ENCODE measurements around the gene PTRH2.

Gene PTRH2

DNA sequence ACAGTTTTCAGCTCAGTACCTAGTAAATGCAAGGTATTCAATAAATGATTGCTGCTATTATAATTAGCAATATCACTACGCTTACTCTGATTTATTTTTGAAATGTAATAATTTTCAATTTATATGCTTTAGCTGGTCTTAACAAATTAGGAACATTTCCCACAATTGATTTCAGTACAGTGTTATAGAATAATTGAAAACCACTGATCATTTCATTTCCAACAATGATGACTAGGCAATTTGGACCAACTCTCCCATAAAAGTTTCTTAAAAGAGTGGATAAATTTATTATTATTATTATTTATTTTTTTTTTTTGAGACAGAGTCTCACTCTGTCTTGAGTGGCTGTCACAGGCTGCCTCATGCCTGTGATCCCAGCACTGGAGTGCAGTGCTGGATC is 41.4 kb upstream of the PTRH2 start:
- Histone ChIP-seq H3K4me2 (no peak overlapping the region), H3K79me2 (ENCODE audit: insufficient read depth, low read depth) (no peaks in the 10 kb centered on the region), H3K27me3 (ENCODE audit: insufficient read depth, low read depth) (no peaks in the 10 kb centered on the region), H3K27ac (no peak overlapping the region), H3K9ac (no peak overlapping the region), H4K20me1 (ENCODE audit: insufficient read depth) (no peaks in the 10 kb centered on the region), H3K36me3 (ENCODE audit: insufficient read depth) (0 out of 2 replicates have a peak, but pooled peaks cover 3% of the 10 kb centered on the region), H2AFZ (ENCODE audit: low read depth) (no peak overlapping the region), H3K4me3 (IDR thresholded peaks at IDR 0.05; ENCODE audit: insufficient read depth, low read depth, low read length) (no peak overlapping the region), H3K4me1 (ENCODE audit: low read depth, poor library complexity, severe bottlenecking) (peaks cover 1% of the 10 kb centered on the region)
- no peak for TF ChIP-seq CTCF (conservative IDR thresholded peaks at IDR 0.05; ENCODE audit: low read depth, low read length)

DNA sequence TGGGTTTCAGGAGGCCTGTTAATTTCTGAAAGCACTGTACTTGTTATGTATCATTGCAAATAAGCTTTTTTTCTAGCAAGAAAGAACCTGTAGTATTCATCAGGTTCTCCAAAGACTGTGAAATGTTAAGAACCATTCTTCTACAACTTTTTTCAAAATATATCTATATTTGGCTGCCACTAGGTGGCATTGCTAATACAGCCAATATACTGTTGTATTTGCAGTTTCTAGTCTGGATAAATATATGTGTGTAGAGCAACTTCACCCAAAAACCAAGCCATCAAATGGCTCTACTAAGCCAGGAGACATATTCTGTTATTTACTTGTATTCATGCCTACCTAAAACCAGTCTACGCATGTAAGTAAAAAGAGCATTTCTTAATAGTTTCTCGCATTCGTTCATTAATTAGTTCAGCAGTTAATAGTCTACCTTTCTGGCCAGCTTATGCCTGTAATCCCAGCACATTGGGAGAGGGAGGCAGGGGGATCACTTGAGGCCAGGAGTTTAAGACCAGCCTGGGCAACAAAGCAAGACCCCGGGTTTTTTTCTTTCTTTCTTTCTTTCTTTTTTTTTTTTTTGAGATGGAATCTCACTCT is 39.7 kb upstream of the PTRH2 start:
- Histone ChIP-seq H3K4me3 (IDR thresholded peaks at IDR 0.05; ENCODE audit: insufficient read depth, low read depth, low read length) (no peak overlapping the region), H2AFZ (ENCODE audit: low read depth) (no peak overlapping the region), H3K36me3 (ENCODE audit: insufficient read depth) (0 out of 2 replicates have a peak, but pooled peaks cover 3% of the 10 kb centered on the region), H3K27me3 (ENCODE audit: insufficient read depth, low read depth) (no peaks in the 10 kb centered on the region), H4K20me1 (ENCODE audit: insufficient read depth) (no peaks in the 10 kb centered on the region), H3K9ac (no peak overlapping the region), H3K27ac (no peak overlapping the region), H3K79me2 (ENCODE audit: insufficient read depth, low read depth) (no peaks in the 10 kb centered on the region), H3K4me2 (no peak overlapping the region), H3K4me1 (ENCODE audit: low read depth, poor library complexity, severe bottlenecking) (no peaks in the 10 kb centered on the region)
- TF ChIP-seq CTCF (conservative IDR thresholded peaks at IDR 0.05; ENCODE audit: low read depth, low read length), result peak; percentile 84

GRCh38 chr17:59745040-59745439 is 37.8 kb upstream of the PTRH2 start:
- Histone ChIP-seq H3K27ac (no peak overlapping the region), H3K79me2 (ENCODE audit: insufficient read depth, low read depth) (no peaks in the 10 kb centered on the region), H4K20me1 (ENCODE audit: insufficient read depth) (no peaks in the 10 kb centered on the region), H2AFZ (ENCODE audit: low read depth) (no peak overlapping the region), H3K4me3 (IDR thresholded peaks at IDR 0.05; ENCODE audit: insufficient read depth, low read depth, low read length) (no peak overlapping the region), H3K27me3 (ENCODE audit: insufficient read depth, low read depth) (no peaks in the 10 kb centered on the region), H3K9ac (no peak overlapping the region), H3K4me2 (no peak overlapping the region), H3K36me3 (ENCODE audit: insufficient read depth) (0 out of 2 replicates have a peak, but pooled peaks cover 3% of the 10 kb centered on the region), H3K4me1 (ENCODE audit: low read depth, poor library complexity, severe bottlenecking) (no peaks in the 10 kb centered on the region)
- no peak for TF ChIP-seq CTCF (conservative IDR thresholded peaks at IDR 0.05; ENCODE audit: low read depth, low read length)

DNA sequence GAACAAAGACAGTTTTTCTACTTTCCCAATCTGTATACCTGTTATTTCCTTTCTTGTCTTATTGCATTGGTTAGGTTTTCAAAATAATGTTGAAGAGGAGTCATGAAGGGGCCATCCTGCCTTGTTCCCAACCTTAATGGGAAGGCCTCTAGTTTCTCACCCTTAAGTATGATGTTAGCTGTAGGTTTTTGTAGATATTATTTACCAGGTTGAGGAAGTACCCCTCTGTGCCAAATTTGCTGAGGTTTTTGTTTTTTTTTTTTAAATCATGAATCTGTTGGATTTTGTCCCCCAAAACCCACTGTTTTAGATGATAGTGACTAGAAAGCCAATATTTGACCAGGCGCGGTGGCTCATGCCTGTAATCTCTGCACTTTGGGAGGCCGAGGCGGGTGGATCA is 36.6 kb upstream of the PTRH2 start:
- H3K4me1 ChIP-seq (ENCODE audit: low read depth, poor library complexity, severe bottlenecking), result no peaks in the 10 kb centered on the region
- no peaks in the 10 kb centered on the region for H4K20me1 ChIP-seq (ENCODE audit: insufficient read depth)
- H3K9ac ChIP-seq, result no peak overlapping the region
- H3K27ac ChIP-seq, result no peak overlapping the region
- TF ChIP-seq CTCF (conservative IDR thresholded peaks at IDR 0.05; ENCODE audit: low read depth, low read length), result no peak
- no peak overlapping the region for H3K4me2 ChIP-seq
- H2AFZ ChIP-seq (ENCODE audit: low read depth), result no peak overlapping the region
- H3K4me3 ChIP-seq (IDR thresholded peaks at IDR 0.05; ENCODE audit: insufficient read depth, low read depth, low read length), result no peak overlapping the region
- no peaks in the 10 kb centered on the region for H3K79me2 ChIP-seq (ENCODE audit: insufficient read depth, low read depth)
- H3K36me3 ChIP-seq (ENCODE audit: insufficient read depth), result 0 out of 2 replicates have a peak, but pooled peaks cover 3% of the 10 kb centered on the region
- no peaks in the 10 kb centered on the region for H3K27me3 ChIP-seq (ENCODE audit: insufficient read depth, low read depth)

All from KMS-11 (cell line).